HG03432 (cell line): Measurements from ENCODE around the gene CHRNG.
"Not testable (repeated sequence)": the region's sequence is repeated elsewhere in the genome, so short reads cannot be mapped to it uniquely, and the experiment has no call there.

Source experiments
- ATAC-seq: cut with Tn5 transposase; IDR thresholded peaks from one replicate; pipeline ENCODE4 v1.9.1; 2021; ENCODE audit warnings: mild to moderate bottlenecking, moderate library complexity; ENCODE audit not compliant: unreplicated experiment

Gene CHRNG

GRCh38 chr2:232543928-232544631 is 4.6 kb downstream of the CHRNG start:
- ATAC-seq, result no peak

- no peak for ATAC-seq
Observed at GRCh38 chr2:232544674-232545073, 5.2 kb downstream of the CHRNG start.

- no peak for ATAC-seq
Observed at GRCh38 chr2:232545511-232546375, 6.3 kb downstream of the CHRNG start.

- ATAC-seq, result no peak
Observed at GRCh38 chr2:232547991-232548390, 8.5 kb downstream of the CHRNG start.

- no peak for ATAC-seq
Observed at GRCh38 chr2:232549655-232550353, 10.3 kb downstream of the CHRNG start.

GRCh38 chr2:232550354-232551249 is 11.1 kb downstream of the CHRNG start, which contains the start of the genes EIF4E2 and TIGD1:
EIF4E2 (plus strand) TSS chr2:232550689; CDS start chr2:232550725, 36 bp downstream.
TIGD1 (minus strand) TSS chr2:232550557; CDS start chr2:232549882, 675 bp downstream.
- peak; percentile 95 for ATAC-seq

- no peak for ATAC-seq
Observed at GRCh38 chr2:232551250-232551638, 11.8 kb downstream of the CHRNG start.

- no peak for ATAC-seq
Observed at GRCh38 chr2:232551776-232552175, 12.3 kb downstream of the CHRNG start.

- ATAC-seq, result no peak
Observed at GRCh38 chr2:232556426-232556825, 16.9 kb downstream of the CHRNG start.

GRCh38 chr2:232562515-232563151 is 23.1 kb downstream of the CHRNG start:
- ATAC-seq, result no peak

- ATAC-seq, result no peak
Observed at GRCh38 chr2:232563580-232563979, 24.1 kb downstream of the CHRNG start.

- ATAC-seq, result no peak
Observed at GRCh38 chr2:232567721-232568120, 28.2 kb downstream of the CHRNG start.

GRCh38 chr2:232568161-232568560 is 28.7 kb downstream of the CHRNG start:
- ATAC-seq, result no peak

GRCh38 chr2:232569541-232569940 is 30.0 kb downstream of the CHRNG start:
- no peak for ATAC-seq

- not testable (repeated sequence) for ATAC-seq
Observed at GRCh38 chr2:232570481-232570880, 31.0 kb downstream of the CHRNG start.

- no peak for ATAC-seq
Observed at GRCh38 chr2:232571026-232571474, 31.6 kb downstream of the CHRNG start.

GRCh38 chr2:232573042-232573441 is 33.5 kb downstream of the CHRNG start:
- ATAC-seq, result no peak

- no peak for ATAC-seq
Observed at GRCh38 chr2:232573771-232574435, 34.4 kb downstream of the CHRNG start.
